Cardiac muscle cell (in vitro differentiated cells and primary cell): ENCODE results near the gene NAPB. TPM values are rescaled to one million over a fixed set of nuclear protein-coding genes. Genes with fewer than 3 reads are reported as not detected.

Source experiments
- DNase-seq, 2 donors: peaks; one replicate each; pipeline versions ENCODE4 v3.0.0 to v3.0.0-alpha.2; 2010 to 2017; ENCODE audit warnings: low read depth in 1 of 2, low spot score in 1 of 2
- H3K27ac ChIP-seq: fragments of 200-600 bp; sonication (generic); 2 replicates; pipeline ENCODE4 v1.5.1; 2016
- H3K27me3 ChIP-seq: fragments of 200-600 bp; sonication (generic); 2 replicates; pipeline ENCODE4 v1.6.0; 2016; ENCODE audit warnings: control low read depth
- H3K36me3 ChIP-seq: fragments of 200-600 bp; sonication (generic); 2 replicates; pipeline ENCODE4 v1.5.1; 2016; ENCODE audit warnings: control low read depth
- H3K4me1 ChIP-seq: fragments of 200-600 bp; sonication (generic); 2 replicates; pipeline ENCODE4 v1.8.1; 2017; ENCODE audit warnings: low read depth, mild to moderate bottlenecking, mixed run types
- H3K4me3 ChIP-seq: fragments of 200-600 bp; sonication (generic); 2 replicates; pipeline ENCODE4 v1.5.1; 2016; ENCODE audit warnings: mild to moderate bottlenecking
- H3K9me3 ChIP-seq: fragments of 200-600 bp; sonication (generic); 2 replicates; pipeline ENCODE4 v1.5.1; 2017; ENCODE audit warnings: low read depth, mild to moderate bottlenecking, control low read depth
- polyA plus RNA-seq: library from polyadenylated mRNA; unstranded; fragments of >200 nt; fragmentation: Nextera tagmentation; extraction: Ambion mirVana; gene quantifications from 2 replicates; pipeline ENCODE4 v1.2.1, GENCODE V29; 2016
- total RNA-seq: library from RNA; depleted of rRNA; stranded (reverse); fragments of >200 nt; gene quantifications from 2 replicates; pipeline ENCODE4 v1.2.3, GENCODE V29; 2016
- TF ChIP-seq, protein P1 (sequence below): IDR thresholded peaks from 2 replicates; pipeline ENCODE4 v1.5.1; 2012; ENCODE audit warnings: low read depth, mild to moderate bottlenecking, low read length

The NAPB gene
- total and polyA plus RNA-seq, 2 experiments from 2014 or later, result 12.9 to 16.6 TPM

DNA sequence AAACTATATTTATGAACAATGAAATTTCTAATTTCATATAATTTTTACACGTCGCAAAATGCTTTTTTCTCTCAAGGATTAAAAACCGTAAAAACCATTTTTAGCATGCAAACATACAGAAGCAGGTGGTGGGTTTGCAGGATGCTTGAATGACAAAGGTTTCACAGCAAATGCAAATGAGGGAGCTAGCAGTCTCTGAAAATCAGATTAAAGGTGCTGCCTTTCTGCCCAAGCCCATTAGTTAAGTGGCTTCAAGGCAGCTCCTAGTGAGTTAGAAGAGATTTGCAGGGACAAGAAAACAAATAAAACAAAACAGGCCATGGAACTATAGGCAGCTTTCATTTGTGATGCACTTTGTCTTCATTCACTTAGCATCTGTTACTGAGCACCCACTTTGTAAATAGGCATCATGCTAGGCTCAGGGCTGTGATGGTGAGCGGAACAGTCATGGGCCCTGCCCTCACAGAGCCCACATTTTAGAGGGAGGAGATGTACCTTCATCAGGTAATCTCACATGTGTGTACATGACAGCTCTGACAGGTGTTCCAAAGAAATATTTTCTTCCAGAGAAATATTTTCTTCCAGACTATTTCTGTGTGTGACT is 29.5 kb downstream of the NAPB start:
- TF ChIP-seq, protein P1, sequence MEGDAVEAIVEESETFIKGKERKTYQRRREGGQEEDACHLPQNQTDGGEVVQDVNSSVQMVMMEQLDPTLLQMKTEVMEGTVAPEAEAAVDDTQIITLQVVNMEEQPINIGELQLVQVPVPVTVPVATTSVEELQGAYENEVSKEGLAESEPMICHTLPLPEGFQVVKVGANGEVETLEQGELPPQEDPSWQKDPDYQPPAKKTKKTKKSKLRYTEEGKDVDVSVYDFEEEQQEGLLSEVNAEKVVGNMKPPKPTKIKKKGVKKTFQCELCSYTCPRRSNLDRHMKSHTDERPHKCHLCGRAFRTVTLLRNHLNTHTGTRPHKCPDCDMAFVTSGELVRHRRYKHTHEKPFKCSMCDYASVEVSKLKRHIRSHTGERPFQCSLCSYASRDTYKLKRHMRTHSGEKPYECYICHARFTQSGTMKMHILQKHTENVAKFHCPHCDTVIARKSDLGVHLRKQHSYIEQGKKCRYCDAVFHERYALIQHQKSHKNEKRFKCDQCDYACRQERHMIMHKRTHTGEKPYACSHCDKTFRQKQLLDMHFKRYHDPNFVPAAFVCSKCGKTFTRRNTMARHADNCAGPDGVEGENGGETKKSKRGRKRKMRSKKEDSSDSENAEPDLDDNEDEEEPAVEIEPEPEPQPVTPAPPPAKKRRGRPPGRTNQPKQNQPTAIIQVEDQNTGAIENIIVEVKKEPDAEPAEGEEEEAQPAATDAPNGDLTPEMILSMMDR, result no peak
- H3K4me1 ChIP-seq, result no peaks in the 10 kb centered on the region
- H3K27ac ChIP-seq, result no peak overlapping the region
- H3K36me3 ChIP-seq, result peaks cover 21% of the 10 kb centered on the region
- H3K9me3 ChIP-seq, result no peaks in the 10 kb centered on the region
- no peak overlapping the region for H3K4me3 ChIP-seq
- no peak for DNase-seq
- no peaks in the 10 kb centered on the region for H3K27me3 ChIP-seq

- TF ChIP-seq, protein P1, result no peak
- Histone ChIP-seq H3K27ac (no peak overlapping the region), H3K4me1 (no peaks in the 10 kb centered on the region)
These were observed 31.1 kb downstream of the NAPB start for GRCh38 chr20:23390091-23390774.

GRCh38 chr20:23387118-23387443 is 34.2 kb downstream of the NAPB start:
- Histone ChIP-seq H3K27ac (no peak overlapping the region), H3K4me1 (peaks cover 1% of the 10 kb centered on the region), H3K27me3 (no peaks in the 10 kb centered on the region), H3K9me3 (no peaks in the 10 kb centered on the region), H3K36me3 (peaks cover 11% of the 10 kb centered on the region), H3K4me3 (no peak overlapping the region)
- DNase-seq, result no peak
- TF ChIP-seq, protein P1, result no peak

More at GRCh38 chr20:23390091-23390774, 31.1 kb downstream of the NAPB start:
- no peaks in the 10 kb centered on the region for H3K27me3 ChIP-seq
- peaks cover 17% of the 10 kb centered on the region for H3K36me3 ChIP-seq
- H3K4me3 ChIP-seq, result no peak overlapping the region
- H3K9me3 ChIP-seq, result no peaks in the 10 kb centered on the region
- no peak for DNase-seq

DNA sequence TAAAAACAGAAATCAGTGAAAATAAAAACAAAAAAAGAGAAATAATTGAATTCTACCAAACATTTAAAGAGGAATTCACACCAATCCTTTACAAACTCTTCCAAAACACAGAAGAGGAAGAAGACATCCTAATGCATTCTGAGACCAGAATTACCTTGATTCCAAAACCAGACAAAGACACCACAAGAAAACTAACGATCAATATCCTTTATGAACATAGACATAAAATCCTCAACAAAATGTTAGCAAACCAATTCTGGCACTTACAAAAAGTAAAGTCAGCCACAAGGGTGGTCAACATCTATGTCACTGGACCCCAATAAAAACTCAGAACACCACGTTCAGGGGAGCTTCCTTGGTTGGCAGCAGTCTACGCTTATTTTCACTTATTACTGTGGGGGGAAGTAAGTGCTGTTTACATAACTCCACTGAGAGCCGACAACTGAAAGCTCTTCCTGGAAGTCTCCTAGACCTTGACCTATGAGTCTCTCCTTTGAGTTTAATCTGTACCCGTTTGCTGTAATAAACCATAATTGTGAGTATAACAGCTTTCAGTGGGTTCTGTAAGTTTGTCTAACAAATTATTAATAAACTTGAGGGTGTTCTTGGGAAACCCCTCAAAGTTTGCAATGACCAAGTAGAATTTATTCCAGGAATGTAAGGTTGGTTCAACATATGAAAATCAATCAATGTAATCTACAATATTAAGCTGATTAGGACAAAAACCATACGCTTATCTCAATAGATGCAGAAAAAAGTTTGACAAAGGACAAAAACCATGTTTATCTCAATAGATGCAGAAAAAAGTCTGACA is 34.8 kb downstream of the NAPB start:
- peaks cover 11% of the 10 kb centered on the region for H3K36me3 ChIP-seq
- TF ChIP-seq, protein P1, result no peak
- no peaks in the 10 kb centered on the region for H3K9me3 ChIP-seq
- H3K4me3 ChIP-seq, result no peak overlapping the region
- no peaks in the 10 kb centered on the region for H3K27me3 ChIP-seq
- H3K27ac ChIP-seq, result no peak overlapping the region
- DNase-seq, result no peak
- peaks cover 7% of the 10 kb centered on the region for H3K4me1 ChIP-seq

- TF ChIP-seq, protein P1, result no peak
- Histone ChIP-seq H3K4me3 (no peak overlapping the region), H3K9me3 (no peaks in the 10 kb centered on the region), H3K36me3 (peaks cover 22% of the 10 kb centered on the region), H3K27me3 (no peaks in the 10 kb centered on the region), H3K4me1 (peaks cover 7% of the 10 kb centered on the region), H3K27ac (peak overlapping the region; percentile 42)
- DNase-seq, result no peak
These were observed 39.4 kb downstream of the NAPB start for GRCh38 chr20:23381876-23382275.
